WTC11 (cell line): Measurements from ENCODE around the gene USP10.

Source experiments
- ATF2 ChIP-seq: sonication (generic); formaldehyde crosslinking; IDR thresholded peaks from 2 replicates; pipeline ENCODE4 v1.8.1; 2022; ENCODE audit warnings: low read depth, missing genetic modification reagents, borderline replicate concordance
- CREB1 ChIP-seq: sonication (generic); formaldehyde crosslinking; IDR thresholded peaks from 2 replicates; pipeline ENCODE4 v1.8.0; 2023; ENCODE audit warnings: mild to moderate bottlenecking, missing genetic modification reagents
- ETV6 ChIP-seq: sonication (generic); formaldehyde crosslinking; IDR thresholded peaks from 2 replicates; pipeline ENCODE4 v1.8.1; 2022; ENCODE audit warnings: mild to moderate bottlenecking, missing genetic modification reagents
- HMGXB4 ChIP-seq: sonication (generic); formaldehyde crosslinking; IDR thresholded peaks from 2 replicates; pipeline ENCODE4 v1.8.1; 2023; ENCODE audit warnings: mild to moderate bottlenecking, moderate library complexity, missing genetic modification reagents
- MAX ChIP-seq: sonication (generic); formaldehyde crosslinking; IDR thresholded peaks from 2 replicates; pipeline ENCODE4 v1.8.0; 2022; ENCODE audit warnings: mild to moderate bottlenecking, missing genetic modification reagents
- NFYB ChIP-seq: sonication (generic); formaldehyde crosslinking; conservative IDR thresholded peaks from 2 replicates; pipeline ENCODE4 v1.8.0; 2022; ENCODE audit warnings: low read depth, missing genetic modification reagents
- NR2C2 ChIP-seq: sonication (generic); formaldehyde crosslinking; IDR thresholded peaks from 2 replicates; pipeline ENCODE4 v1.8.0; 2022; ENCODE audit warnings: mild to moderate bottlenecking, missing genetic modification reagents
- OVOL2 ChIP-seq: fragments of 250-450 bp; sonication (Bioruptor Pico); IDR thresholded peaks from 2 replicates; pipeline ENCODE4 v1.9.0; 2021; ENCODE audit warnings: mild to moderate bottlenecking, borderline replicate concordance
- SMAD4 ChIP-seq: sonication (generic); formaldehyde crosslinking; IDR thresholded peaks from 2 replicates; pipeline ENCODE4 v1.8.0; 2022; ENCODE audit warnings: mild to moderate bottlenecking, missing genetic modification reagents
- SP1 ChIP-seq: sonication (generic); formaldehyde crosslinking; conservative IDR thresholded peaks from 2 replicates; pipeline ENCODE4 v1.8.1; 2022; ENCODE audit warnings: missing genetic modification reagents
- TCF7 ChIP-seq: sonication (generic); formaldehyde crosslinking; IDR thresholded peaks from 2 replicates; pipeline ENCODE4 v1.8.0; 2022; ENCODE audit warnings: mild to moderate bottlenecking, low read depth, missing genetic modification reagents, moderate library complexity
- ZNF138 ChIP-seq: sonication (generic); formaldehyde crosslinking; conservative IDR thresholded peaks from 2 replicates; pipeline ENCODE4 v1.8.1; 2022; ENCODE audit warnings: mild to moderate bottlenecking, moderate library complexity, missing genetic modification reagents
- TF ChIP-seq, protein P1 (sequence below): fragments of 200-600 bp; IDR thresholded peaks from 2 replicates; pipeline ENCODE4 v1.8.0; 2022; ENCODE audit warnings: antibody characterized with exemption
- TF ChIP-seq, protein P2 (sequence below): sonication (generic); formaldehyde crosslinking; IDR thresholded peaks from 2 replicates; pipeline ENCODE4 v1.8.0; 2022; ENCODE audit warnings: mild to moderate bottlenecking, missing genetic modification reagents

DNA sequence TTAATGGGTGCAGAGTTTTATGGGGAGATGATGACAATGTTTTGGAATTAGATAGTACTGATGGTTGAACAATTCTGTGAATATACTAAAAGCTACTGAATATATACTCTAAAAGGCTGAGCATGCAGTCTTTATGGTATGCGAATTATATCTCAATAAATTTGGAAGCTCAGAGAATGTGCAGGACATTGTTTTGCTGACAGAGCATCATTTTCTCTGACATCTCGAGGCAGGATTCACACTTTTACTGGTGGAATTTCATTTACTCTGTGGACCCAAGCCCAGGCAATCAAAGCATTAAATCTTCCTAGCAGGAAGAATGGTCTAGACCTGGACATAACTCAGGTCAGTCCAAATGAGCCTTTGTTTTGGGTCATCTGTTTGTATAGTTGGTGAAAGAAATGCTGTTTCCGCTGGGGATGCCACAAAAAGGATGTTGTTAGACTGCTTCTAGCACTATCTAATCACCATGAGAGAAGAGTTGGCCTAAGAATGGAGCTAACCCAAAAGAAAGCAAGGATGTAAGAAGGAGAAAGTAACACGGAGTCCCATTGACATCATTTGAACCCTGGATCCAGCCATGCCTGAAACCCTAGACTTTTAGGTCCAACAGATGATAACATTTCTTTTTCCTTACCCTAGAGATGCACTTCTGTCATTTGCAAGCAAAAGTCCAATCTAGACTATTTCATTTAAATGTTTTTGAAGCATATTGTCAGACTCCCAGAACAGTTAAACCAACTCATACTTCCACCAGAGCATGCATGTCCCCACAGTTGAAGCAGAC, 18.8 kb upstream of the USP10 start:
- TF ChIP-seq ZNF138 (no peak), OVOL2 (CRISPR knock-in tag) (no peak), TCF7 (CRISPR knock-in tag) (no peak), NR2C2 (no peak), MAX (CRISPR knock-in tag) (no peak), CREB1 (CRISPR knock-in tag) (no peak), ATF2 (CRISPR knock-in tag) (no peak), HMGXB4 (CRISPR knock-in tag) (no peak), NFYB (no peak), ETV6 (CRISPR knock-in tag) (no peak), SP1 (CRISPR knock-in tag) (no peak), SMAD4 (CRISPR knock-in tag) (no peak)
- TF ChIP-seq, protein P1, sequence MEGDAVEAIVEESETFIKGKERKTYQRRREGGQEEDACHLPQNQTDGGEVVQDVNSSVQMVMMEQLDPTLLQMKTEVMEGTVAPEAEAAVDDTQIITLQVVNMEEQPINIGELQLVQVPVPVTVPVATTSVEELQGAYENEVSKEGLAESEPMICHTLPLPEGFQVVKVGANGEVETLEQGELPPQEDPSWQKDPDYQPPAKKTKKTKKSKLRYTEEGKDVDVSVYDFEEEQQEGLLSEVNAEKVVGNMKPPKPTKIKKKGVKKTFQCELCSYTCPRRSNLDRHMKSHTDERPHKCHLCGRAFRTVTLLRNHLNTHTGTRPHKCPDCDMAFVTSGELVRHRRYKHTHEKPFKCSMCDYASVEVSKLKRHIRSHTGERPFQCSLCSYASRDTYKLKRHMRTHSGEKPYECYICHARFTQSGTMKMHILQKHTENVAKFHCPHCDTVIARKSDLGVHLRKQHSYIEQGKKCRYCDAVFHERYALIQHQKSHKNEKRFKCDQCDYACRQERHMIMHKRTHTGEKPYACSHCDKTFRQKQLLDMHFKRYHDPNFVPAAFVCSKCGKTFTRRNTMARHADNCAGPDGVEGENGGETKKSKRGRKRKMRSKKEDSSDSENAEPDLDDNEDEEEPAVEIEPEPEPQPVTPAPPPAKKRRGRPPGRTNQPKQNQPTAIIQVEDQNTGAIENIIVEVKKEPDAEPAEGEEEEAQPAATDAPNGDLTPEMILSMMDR = no peak
- TF ChIP-seq, protein P2, sequence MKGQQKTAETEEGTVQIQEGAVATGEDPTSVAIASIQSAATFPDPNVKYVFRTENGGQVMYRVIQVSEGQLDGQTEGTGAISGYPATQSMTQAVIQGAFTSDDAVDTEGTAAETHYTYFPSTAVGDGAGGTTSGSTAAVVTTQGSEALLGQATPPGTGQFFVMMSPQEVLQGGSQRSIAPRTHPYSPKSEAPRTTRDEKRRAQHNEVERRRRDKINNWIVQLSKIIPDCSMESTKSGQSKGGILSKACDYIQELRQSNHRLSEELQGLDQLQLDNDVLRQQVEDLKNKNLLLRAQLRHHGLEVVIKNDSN (CRISPR knock-in tag) = no peak
